ENCODE measurements around the gene CEP55. TPM values are rescaled to one million over a fixed set of nuclear protein-coding genes. Genes with fewer than 3 reads are reported as not detected.

The CEP55 gene
- total and polyA plus RNA-seq, 4 donors: 1.6 to 3.5 (median 1.8) TPM

GRCh38 chr10:93565446-93565845 is 69.0 kb downstream of the CEP55 start:
- no peaks in the 10 kb centered on the region for H3K9me3 ChIP-seq (ENCODE audit: control insufficient read depth in 4 of 4, insufficient read depth in 3 of 4, low read length in 3 of 4)
- no peak overlapping the region for H3K27ac ChIP-seq (ENCODE audit: low read depth in 1 of 2, low read length in 1 of 2)
- TF ChIP-seq, protein P1, sequence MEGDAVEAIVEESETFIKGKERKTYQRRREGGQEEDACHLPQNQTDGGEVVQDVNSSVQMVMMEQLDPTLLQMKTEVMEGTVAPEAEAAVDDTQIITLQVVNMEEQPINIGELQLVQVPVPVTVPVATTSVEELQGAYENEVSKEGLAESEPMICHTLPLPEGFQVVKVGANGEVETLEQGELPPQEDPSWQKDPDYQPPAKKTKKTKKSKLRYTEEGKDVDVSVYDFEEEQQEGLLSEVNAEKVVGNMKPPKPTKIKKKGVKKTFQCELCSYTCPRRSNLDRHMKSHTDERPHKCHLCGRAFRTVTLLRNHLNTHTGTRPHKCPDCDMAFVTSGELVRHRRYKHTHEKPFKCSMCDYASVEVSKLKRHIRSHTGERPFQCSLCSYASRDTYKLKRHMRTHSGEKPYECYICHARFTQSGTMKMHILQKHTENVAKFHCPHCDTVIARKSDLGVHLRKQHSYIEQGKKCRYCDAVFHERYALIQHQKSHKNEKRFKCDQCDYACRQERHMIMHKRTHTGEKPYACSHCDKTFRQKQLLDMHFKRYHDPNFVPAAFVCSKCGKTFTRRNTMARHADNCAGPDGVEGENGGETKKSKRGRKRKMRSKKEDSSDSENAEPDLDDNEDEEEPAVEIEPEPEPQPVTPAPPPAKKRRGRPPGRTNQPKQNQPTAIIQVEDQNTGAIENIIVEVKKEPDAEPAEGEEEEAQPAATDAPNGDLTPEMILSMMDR (IDR thresholded peaks at IDR 0.05; ENCODE audit: control extremely low read depth, extremely low read depth): no peak
- H3K4me3 ChIP-seq: no peak overlapping the region
- ATAC-seq (ENCODE audit: insufficient read depth, low FRiP score) (no peak), DNase-seq (no peak)
- H3K4me1 ChIP-seq (ENCODE audit: control insufficient read depth in 5 of 5, insufficient read depth in 5 of 5, low read length in 5 of 5): peaks cover 0 to 10% (median 0%) of the 10 kb centered on the region in 5 donors
- WGBS, 2 donors: 57 to 59% methylated on average over 3 of the region's 3 CpGs
- H3K27me3 ChIP-seq (ENCODE audit: control insufficient read depth in 3 of 3, insufficient read depth in 3 of 3, low read length in 2 of 3): peaks cover 7 to 57% (median 40%) of the 10 kb centered on the region in 3 donors
- H3K9ac ChIP-seq (ENCODE audit: insufficient read depth in 1 of 2, low read length in 2 of 2): no peak overlapping the region
- H3K36me3 ChIP-seq (ENCODE audit: control insufficient read depth in 4 of 4, insufficient read depth in 4 of 4, low read length in 4 of 4): no peaks in the 10 kb centered on the region

- 2% methylated on average over 75 to 85 of the region's 85 CpGs for WGBS, 2 donors
- H3K9me3 ChIP-seq (ENCODE audit: control insufficient read depth in 4 of 4, insufficient read depth in 3 of 4, low read length in 3 of 4): no peaks in the 10 kb centered on the region
- peak; percentile 48 for ATAC-seq (ENCODE audit: insufficient read depth, low FRiP score)
- peaks cover 7 to 62% (median 49%) of the 10 kb centered on the region in 3 donors for H3K27me3 ChIP-seq (ENCODE audit: control insufficient read depth in 3 of 3, insufficient read depth in 3 of 3, low read length in 2 of 3)
- H3K4me3 ChIP-seq: peak within 1 kb of the TSS; percentile 6
- TF ChIP-seq, protein P1 (IDR thresholded peaks at IDR 0.05; ENCODE audit: control extremely low read depth, extremely low read depth): no peak
- peak in 2 of 3 donors; percentile 10 to 40 for DNase-seq
- peaks cover 0 to 10% (median 0%) of the 10 kb centered on the region in 5 donors for H3K4me1 ChIP-seq (ENCODE audit: control insufficient read depth in 5 of 5, insufficient read depth in 5 of 5, low read length in 5 of 5)
- H3K9ac ChIP-seq (ENCODE audit: insufficient read depth in 1 of 2, low read length in 2 of 2): no peak within 1 kb of the TSS
- no peak within 1 kb of the TSS for H3K27ac ChIP-seq (ENCODE audit: low read depth in 1 of 2, low read length in 1 of 2)
- no peaks in the 10 kb centered on the region for H3K36me3 ChIP-seq (ENCODE audit: control insufficient read depth in 4 of 4, insufficient read depth in 4 of 4, low read length in 4 of 4)
Measured at GRCh38 chr10:93566435-93567276, 70.2 kb downstream of the CEP55 start, which contains the start of gene FFAR4. Gene FFAR4 (plus strand): TSS chr10:93566665. CDS start chr10:93566721, 56 bp downstream.

DNA sequence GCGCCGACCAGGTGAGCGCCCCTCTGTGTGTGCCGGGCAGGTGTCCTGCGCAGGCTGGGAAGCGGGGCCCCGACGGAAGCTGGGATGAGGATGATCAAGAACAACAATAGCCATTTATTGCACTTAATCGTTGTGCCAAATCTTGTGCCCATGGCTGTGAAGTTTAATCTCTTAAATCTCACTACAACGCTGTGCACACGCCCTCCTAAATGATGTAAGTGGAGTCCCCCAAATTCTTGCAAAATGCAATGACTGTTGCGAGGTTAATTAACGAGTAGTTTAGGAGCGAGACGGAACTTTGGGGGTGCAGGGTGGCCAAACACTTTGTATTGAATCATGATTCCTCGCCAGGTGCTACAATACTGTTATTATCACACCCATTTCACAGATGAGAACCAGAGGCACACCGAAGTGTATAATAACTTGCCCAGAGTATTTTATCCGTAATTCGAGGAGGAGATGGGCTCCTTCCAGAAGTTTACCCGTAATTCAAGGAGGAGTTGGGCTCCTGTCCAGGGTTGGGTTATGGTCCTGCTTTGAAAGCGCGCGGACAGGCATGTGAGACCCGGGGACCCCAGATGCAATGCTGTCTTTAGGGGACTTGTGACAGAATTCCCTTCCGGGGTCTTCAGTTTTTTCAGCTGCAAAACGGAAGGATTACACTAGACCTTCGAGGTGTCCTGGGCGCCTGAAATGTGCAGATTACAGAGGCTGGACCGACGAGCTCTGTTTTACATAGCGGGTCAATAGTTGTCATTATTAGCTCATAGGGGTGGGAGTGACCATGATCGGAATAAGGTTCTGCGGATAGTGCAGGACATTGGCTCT is 71.1 kb downstream of the CEP55 start:
- Histone ChIP-seq H3K9me3 (ENCODE audit: control insufficient read depth in 4 of 4, insufficient read depth in 3 of 4, low read length in 3 of 4) (no peaks in the 10 kb centered on the region), H3K9ac (ENCODE audit: insufficient read depth in 1 of 2, low read length in 2 of 2) (no peak overlapping the region), H3K4me3 (no peak overlapping the region), H3K27ac (ENCODE audit: low read depth in 1 of 2, low read length in 1 of 2) (no peak overlapping the region), H3K36me3 (ENCODE audit: control insufficient read depth in 4 of 4, insufficient read depth in 4 of 4, low read length in 4 of 4) (no peaks in the 10 kb centered on the region), H3K4me1 (ENCODE audit: control insufficient read depth in 5 of 5, insufficient read depth in 5 of 5, low read length in 5 of 5) (peaks cover 0 to 10% (median 0%) of the 10 kb centered on the region in 5 donors), H3K27me3 (ENCODE audit: control insufficient read depth in 3 of 3, insufficient read depth in 3 of 3, low read length in 2 of 3) (peaks cover 7 to 60% (median 56%) of the 10 kb centered on the region in 3 donors)
- 14 to 17% methylated on average over 33 of the region's 33 CpGs for WGBS, 2 donors
- DNase-seq: no peak
- TF ChIP-seq, protein P1 (IDR thresholded peaks at IDR 0.05; ENCODE audit: control extremely low read depth, extremely low read depth): no peak
- no peak for ATAC-seq (ENCODE audit: insufficient read depth, low FRiP score)

All from lung (tissue), 12 donors.